MCF 10A (cell line): ENCODE measurements around the gene NR2C2. TPM values are rescaled to one million over a fixed set of nuclear protein-coding genes. Genes with fewer than 3 reads are reported as not detected.

Experiments
- BruUV-seq: library from RNA; stranded (reverse); fragments of 400-500 nt; replicated peaks from 2 replicates; lab custom pipeline; 2021; lab: Mats Ljungman, UMichigan
- CTCF ChIA-PET: fragments of 300-600 bp; sonication (Branson Sonifier 250); formaldehyde crosslinking; extraction: SDS; loops from one replicate; lab custom pipeline; 2021; ENCODE audit warnings: antibody characterized with exemption, inconsistent platforms; lab: Yijun Ruan, JAX
- POLR2A ChIA-PET: fragments of 300-600, 350-650 bp; sonication (Branson Sonifier 250); formaldehyde crosslinking; extraction: SDS; loops from one replicate; lab custom pipeline; 2020; ENCODE audit warnings: antibody characterized with exemption, inconsistent platforms; lab: Yijun Ruan, JAX
- DNase-seq: peaks from one replicate; pipeline ENCODE4 v3.0.0-alpha.2; 2018; ENCODE audit not compliant: unreplicated experiment
- H3K27ac Mint-ChIP-seq: one replicate; pipeline ENCODE4 v1.8.0; 2022; ENCODE audit warnings: mild to moderate bottlenecking, low read depth, mixed read lengths; ENCODE audit not compliant: unreplicated experiment
- H3K27me3 Mint-ChIP-seq: one replicate; pipeline ENCODE4 v1.8.0; 2022; ENCODE audit warnings: mixed read lengths; ENCODE audit not compliant: insufficient read depth, unreplicated experiment
- H3K36me3 Mint-ChIP-seq: one replicate; pipeline ENCODE4 v1.8.0; 2022; ENCODE audit warnings: mild to moderate bottlenecking, moderate library complexity, mixed read lengths; ENCODE audit not compliant: insufficient read depth, unreplicated experiment
- H3K4me1 Mint-ChIP-seq: one replicate; pipeline ENCODE4 v1.8.0; 2022; ENCODE audit warnings: mixed read lengths; ENCODE audit not compliant: insufficient read depth, unreplicated experiment
- H3K4me3 Mint-ChIP-seq: one replicate; pipeline ENCODE4 v1.8.0; 2022; ENCODE audit warnings: mild to moderate bottlenecking, moderate library complexity, mixed read lengths; ENCODE audit not compliant: unreplicated experiment
- H3K9me3 Mint-ChIP-seq: one replicate; pipeline ENCODE4 v1.8.0; 2022; ENCODE audit warnings: mixed read lengths; ENCODE audit not compliant: unreplicated experiment
- intact Hi-C: fragments of 100-400 bp; cut with micrococcal nuclease; formaldehyde crosslinking; loops from 2 replicates; pipeline ENCODE4 v1.14.1; 2022
- total RNA-seq: library from RNA; stranded (reverse); gene quantifications from 2 replicates; pipeline ENCODE4 v1.2.3, GENCODE V29; 2022
- TF ChIP-seq, protein P1 (sequence below): fragments of 200-600 bp; IDR thresholded peaks from one replicate; pipeline ENCODE4 v1.8.0; 2022; ENCODE audit warnings: antibody characterized with exemption, mild to moderate bottlenecking; ENCODE audit not compliant: unreplicated experiment

The NR2C2 gene
- total RNA-seq, 1 experiment from 2014 or later: 42.4 TPM

DNA sequence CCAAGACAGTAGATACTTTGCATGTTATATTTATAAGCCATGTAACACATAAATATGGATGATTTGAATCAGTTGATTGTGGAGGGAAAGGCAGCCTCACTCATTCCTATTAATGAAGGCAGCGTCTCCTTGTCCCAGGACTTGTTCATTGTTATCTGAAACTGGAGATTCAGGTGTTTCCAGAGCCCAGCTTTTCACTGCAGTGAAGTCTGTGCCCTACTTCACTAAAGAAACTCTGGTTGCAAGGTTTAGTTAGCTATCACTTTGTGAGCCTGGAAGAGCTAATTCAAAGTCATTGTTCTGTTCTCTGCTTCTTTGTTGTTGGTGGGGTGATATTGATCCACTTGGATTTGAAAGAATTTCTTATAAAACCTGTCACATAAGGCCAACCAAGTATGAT, 9.8 kb downstream of the NR2C2 start:
- TF ChIP-seq, protein P1, sequence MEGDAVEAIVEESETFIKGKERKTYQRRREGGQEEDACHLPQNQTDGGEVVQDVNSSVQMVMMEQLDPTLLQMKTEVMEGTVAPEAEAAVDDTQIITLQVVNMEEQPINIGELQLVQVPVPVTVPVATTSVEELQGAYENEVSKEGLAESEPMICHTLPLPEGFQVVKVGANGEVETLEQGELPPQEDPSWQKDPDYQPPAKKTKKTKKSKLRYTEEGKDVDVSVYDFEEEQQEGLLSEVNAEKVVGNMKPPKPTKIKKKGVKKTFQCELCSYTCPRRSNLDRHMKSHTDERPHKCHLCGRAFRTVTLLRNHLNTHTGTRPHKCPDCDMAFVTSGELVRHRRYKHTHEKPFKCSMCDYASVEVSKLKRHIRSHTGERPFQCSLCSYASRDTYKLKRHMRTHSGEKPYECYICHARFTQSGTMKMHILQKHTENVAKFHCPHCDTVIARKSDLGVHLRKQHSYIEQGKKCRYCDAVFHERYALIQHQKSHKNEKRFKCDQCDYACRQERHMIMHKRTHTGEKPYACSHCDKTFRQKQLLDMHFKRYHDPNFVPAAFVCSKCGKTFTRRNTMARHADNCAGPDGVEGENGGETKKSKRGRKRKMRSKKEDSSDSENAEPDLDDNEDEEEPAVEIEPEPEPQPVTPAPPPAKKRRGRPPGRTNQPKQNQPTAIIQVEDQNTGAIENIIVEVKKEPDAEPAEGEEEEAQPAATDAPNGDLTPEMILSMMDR: no peak
- BruUV-seq: no TSS peak
- H3K27ac Mint-ChIP-seq: no peak overlapping the region
- no peaks in the 10 kb centered on the region for H3K27me3 Mint-ChIP-seq
- peaks cover 9% of the 10 kb centered on the region for H3K36me3 Mint-ChIP-seq
- peaks cover 9% of the 10 kb centered on the region for H3K4me1 Mint-ChIP-seq
- no peaks in the 10 kb centered on the region for H3K9me3 Mint-ChIP-seq
- ChIA-PET POLR2A (interaction anchor here (1.3 to 2.6 kb wide), 3 partner anchors 9 to 107 kb away, joined by 3 to 11 read pairs (median 11); partner anchors contain the start of gene NR2C2), CTCF (interaction anchor here (0.6 to 1.3 kb wide), 4 partner anchors 11 to 74 kb away, joined by 3 read pairs; no protein-coding TSS in a partner anchor)
- no peak overlapping the region for H3K4me3 Mint-ChIP-seq
- DNase-seq: no peak
- intact Hi-C loops: no loop called here

DNA sequence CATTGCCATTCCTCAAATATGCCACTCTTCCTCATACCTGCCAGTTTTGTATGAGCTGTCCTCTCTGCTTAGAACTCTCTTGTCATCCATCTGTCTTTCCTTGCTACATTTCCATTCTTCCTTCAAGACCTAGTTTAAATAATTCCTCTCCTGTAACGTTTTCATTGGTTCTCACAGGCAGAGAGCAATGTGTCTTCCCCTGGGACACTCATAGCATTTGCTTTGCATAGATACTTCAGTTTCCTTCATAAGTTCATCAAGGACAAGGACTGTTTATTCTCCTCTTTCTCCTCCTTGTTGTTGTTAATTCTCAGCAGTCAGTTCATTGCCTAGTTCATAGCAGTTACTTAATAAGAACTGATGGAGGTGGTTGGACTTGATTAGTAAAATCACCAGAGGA, 10.5 kb downstream of the NR2C2 start:
- ChIA-PET CTCF (interaction anchor here (0.6 kb wide), 2 partner anchors 32 to 453 kb away, joined by 3 read pairs; no protein-coding TSS in a partner anchor), POLR2A (interaction anchor here (1.3 kb wide), 1 partner anchor 107 kb away, joined by 3 read pairs; no protein-coding TSS in a partner anchor)
- peaks cover 9% of the 10 kb centered on the region for H3K4me1 Mint-ChIP-seq
- TF ChIP-seq, protein P1: no peak
- no peaks in the 10 kb centered on the region for H3K9me3 Mint-ChIP-seq
- H3K36me3 Mint-ChIP-seq: peaks cover 17% of the 10 kb centered on the region
- no TSS peak for BruUV-seq
- intact Hi-C loops: no loop called here
- H3K27me3 Mint-ChIP-seq: no peaks in the 10 kb centered on the region
- no peak for DNase-seq
- no peak overlapping the region for H3K4me3 Mint-ChIP-seq
- no peak overlapping the region for H3K27ac Mint-ChIP-seq

DNA sequence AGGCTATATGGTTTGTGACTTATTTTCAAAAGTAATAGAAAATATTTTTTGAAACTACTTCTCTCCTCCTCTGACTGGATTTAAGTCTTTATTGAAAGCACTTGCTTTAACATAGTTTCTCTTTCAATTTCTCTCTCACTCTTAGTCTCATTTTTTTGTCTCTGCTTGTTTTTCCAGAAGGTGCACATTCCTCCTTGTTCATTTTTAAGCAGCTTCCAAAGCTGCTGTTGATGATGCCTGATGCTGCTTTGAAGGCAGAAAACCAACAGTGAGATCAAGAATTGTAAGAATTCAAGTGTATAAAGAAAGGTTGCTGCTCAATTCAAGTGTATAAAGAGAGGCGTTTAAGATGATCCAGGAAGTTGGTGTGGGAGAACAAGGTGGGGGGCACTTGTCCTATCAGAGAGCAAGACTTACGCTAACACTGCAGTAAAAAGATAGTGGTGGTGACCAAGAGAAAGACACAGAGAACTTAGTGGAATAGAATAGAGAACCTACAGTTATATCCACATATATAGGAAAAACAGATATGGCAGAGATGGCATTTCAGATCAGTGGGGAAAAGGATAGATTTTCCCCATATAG, 12.1 kb downstream of the NR2C2 start:
- Mint-ChIP-seq H3K4me3 (no peak overlapping the region), H3K9me3 (no peaks in the 10 kb centered on the region), H3K4me1 (peaks cover 9% of the 10 kb centered on the region), H3K36me3 (peaks cover 19% of the 10 kb centered on the region), H3K27ac (peak overlapping the region; percentile 9), H3K27me3 (no peaks in the 10 kb centered on the region)
- no peak for DNase-seq
- CTCF ChIA-PET: no interaction called here
- TF ChIP-seq, protein P1: no peak
- intact Hi-C loops: no loop called here
- POLR2A ChIA-PET: interaction anchor here (1.1 kb wide), 1 partner anchor 12 kb away, joined by 3 read pairs; the partner anchor contains the start of gene NR2C2
- BruUV-seq: no TSS peak

DNA sequence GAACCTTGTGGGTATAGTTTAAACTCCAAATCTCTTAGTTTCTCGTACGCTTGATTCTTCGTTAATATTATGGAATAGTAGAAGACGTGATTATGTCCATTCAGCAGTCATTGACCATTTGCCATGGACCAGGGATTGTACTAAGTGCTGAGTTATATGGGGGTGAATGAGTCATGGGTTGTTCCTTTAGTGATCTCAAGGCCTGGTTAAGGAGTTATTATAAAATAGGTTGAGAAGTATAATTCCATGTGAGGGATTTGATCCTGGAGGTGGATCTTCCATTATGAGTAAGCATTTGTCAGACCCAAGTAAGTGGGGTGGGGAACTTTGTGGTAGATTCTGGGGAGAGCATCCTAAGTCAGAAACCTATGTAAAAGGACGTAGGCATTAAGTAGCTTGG, 15.4 kb downstream of the NR2C2 start:
- peaks cover 4% of the 10 kb centered on the region for H3K4me1 Mint-ChIP-seq
- TF ChIP-seq, protein P1: no peak
- H3K9me3 Mint-ChIP-seq: peaks cover 8% of the 10 kb centered on the region
- no peak overlapping the region for H3K4me3 Mint-ChIP-seq
- no peak for DNase-seq
- no peaks in the 10 kb centered on the region for H3K27me3 Mint-ChIP-seq
- H3K27ac Mint-ChIP-seq: no peak overlapping the region
- ChIA-PET POLR2A (no interaction called here), CTCF (no interaction called here)
- intact Hi-C loops: no loop called here
- no TSS peak for BruUV-seq
- peaks cover 21% of the 10 kb centered on the region for H3K36me3 Mint-ChIP-seq
